ENCODE results near the gene CKAP4.

The CKAP4 gene

DNA sequence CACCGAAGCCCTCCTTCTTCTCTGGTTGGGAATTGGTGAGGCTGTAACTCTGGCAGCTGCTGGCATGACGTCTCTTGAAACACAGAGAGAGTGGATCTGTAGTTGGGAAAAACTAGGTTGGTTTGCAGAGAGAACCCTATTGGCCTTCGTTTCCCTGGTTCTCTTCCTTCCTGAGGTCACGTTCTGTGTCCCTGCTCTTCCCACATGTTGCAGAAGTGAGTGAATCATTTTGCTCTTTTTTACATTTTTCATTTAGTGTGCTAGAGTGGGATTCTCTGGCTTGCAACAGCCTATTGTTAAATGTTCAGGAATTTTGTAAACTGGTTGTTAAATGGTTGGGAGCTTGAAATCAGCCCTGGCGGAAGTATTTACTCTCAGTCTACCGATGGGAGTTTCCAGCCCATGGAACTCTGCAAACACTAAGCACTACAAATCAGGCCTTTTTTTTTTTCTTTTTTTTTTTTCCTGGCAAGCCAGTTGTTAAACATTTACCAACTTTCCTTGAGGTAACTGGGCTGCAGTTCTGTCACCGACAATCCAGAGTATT lies 26.8 kb upstream of the CKAP4 start:
- no peak for DNase-seq

GRCh38 chr12:106274012-106274411 lies 26.2 kb upstream of the CKAP4 start:
- no peak for DNase-seq

DNA sequence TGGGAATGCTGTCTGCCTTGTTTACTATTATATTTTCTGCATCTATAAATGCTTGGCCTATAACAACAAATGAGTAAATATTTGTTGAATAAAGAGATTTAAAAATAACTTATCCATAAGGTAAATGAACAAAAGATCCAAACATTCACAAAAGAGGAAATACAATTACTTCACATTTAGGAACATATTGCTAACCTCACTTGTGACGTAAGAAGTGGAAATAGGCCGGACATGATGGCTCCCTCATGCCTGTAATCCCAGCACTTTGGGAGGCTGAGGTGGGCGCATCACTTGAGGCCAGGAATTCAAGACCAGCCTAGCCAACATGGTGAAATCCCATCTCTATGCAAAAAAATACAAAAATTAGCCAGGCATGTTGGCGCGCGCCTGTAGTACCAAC lies 25.7 kb upstream of the CKAP4 start:
- no peak for DNase-seq

GRCh38 chr12:106271575-106272505 lies 24.0 kb upstream of the CKAP4 start:
- DNase-seq, result no peak

DNA sequence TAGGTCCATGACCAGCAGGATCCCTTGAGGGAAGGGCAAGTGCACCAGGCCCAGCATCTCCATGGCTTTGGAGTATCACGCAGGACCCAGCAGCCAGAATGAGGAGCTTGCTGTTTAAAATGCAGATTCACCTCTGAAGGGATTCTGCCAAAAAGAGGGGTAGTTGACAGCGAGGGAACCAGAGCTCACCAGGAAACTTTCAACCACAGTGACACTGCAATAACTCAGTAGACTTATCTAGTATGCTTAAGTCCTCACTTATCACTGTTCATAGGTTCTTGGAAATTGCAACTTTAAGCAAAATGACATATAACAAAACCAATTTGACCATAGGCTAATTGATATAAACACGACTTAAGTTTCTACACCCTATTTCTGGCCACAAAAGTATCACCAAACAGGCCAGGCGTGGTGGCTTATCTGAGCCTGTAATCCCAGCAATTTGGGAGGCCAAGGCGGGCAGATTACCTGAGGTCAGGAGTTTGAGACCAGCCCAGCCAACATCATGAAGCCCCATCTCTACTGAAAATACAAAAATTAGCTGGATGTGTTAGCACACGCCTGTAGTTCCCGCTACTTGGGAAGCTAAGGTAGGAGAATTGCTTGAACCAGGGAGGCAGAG lies 21.4 kb upstream of the CKAP4 start:
- no peak for DNase-seq

GRCh38 chr12:106267535-106267934 lies 19.7 kb upstream of the CKAP4 start:
- no peak for DNase-seq

- no peak for DNase-seq
These were observed 17.3 kb upstream of the CKAP4 start for GRCh38 chr12:106265116-106265515.

DNA sequence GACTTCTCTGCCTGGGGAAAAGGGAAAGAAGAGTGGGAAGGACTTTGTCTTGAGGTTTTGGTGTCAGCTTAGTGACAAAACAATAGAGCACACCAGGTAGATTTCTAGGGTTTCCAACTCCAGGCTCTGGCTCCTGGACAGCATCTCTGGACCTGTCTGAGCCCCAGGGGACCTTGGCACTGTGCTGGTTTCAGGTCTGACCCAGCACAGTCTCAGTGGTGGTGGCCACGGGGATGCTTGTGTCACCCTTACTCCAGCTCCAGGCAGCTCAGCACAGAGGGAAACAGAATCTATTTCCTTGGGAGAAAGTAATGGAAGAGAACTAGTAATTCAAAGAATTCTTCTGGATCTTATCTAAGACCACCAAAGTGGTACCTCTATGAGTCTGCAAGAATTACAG lies 11.1 kb upstream of the CKAP4 start:
- DNase-seq, result no peak

DNA sequence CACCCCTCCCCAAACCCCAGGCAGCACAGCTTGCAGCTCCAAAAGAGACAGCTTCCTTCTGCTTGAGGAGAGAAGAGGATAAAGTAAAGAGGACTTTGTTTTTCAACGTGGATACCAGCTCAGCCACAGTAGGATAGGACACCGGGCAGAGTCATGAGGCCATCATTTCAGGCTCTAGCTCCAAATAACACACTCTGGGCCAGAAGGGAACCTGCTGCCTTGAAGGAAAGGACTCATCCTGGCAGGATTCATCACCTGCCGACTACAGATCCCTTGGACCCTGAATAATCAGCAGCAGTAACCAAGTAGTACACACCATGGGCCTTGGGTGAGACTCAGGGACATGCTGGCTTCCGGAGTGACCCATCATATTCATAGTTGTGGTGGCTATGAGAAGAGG lies 10.4 kb upstream of the CKAP4 start:
- DNase-seq, result no peak

GRCh38 chr12:106256524-106256923 lies 8.7 kb upstream of the CKAP4 start:
- DNase-seq, result no peak

DNA sequence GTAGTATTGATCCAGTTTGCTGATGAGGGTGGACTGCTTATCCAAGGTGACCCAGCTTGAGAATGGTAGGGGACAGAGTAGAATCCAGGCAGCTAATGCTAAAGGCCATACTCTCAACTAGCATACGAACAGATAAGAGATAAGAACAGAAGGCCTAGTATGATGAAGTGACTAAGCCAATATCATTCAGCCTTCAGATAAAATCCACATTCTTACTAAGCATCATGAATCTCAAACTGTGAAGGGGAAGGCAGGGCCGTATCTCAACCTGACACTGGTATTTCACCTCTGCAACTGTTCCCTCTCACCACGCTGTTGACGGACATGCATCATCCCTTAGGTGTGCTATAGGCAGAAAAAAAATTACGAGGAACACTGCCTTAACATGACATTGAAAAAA lies 8.1 kb upstream of the CKAP4 start:
- DNase-seq, result no peak

DNA sequence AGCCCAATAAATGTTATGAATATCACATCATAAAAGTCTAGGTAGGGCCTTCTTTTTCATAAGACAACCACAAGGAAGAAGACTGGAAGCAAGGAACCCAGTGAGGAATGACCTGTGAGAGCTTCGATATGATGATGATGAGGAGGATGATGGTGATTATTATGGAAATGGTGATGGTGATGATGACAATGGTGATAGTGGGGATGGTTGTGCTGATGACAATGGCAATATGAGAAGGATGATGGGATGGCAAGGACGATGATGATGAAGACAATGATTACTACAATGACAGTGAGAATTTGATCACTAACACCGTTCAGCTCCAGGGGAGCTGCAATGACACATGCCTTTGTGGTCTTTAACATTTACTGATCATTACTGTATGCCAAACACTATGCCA lies 7.7 kb upstream of the CKAP4 start:
- DNase-seq, result no peak

DNA sequence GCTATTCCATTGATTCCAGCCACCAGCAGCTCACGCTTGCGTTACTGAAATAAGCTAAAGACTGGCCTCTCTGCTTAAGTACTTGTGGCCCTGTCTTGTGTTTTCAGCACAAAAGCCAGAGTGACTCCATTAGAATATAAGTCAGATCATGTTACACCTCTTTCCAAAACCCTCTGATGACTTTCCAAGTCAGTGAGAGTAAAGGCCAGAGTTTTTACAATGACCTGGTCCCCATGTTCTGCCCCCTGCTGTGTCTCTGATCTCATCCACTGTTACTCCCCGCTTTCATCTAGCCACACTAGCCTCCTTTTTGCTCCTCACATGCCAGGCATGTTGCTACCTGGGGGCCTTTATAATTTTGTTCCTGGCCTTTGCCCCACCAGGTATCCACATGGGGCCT lies 6.9 kb upstream of the CKAP4 start:
- DNase-seq, result no peak

DNA sequence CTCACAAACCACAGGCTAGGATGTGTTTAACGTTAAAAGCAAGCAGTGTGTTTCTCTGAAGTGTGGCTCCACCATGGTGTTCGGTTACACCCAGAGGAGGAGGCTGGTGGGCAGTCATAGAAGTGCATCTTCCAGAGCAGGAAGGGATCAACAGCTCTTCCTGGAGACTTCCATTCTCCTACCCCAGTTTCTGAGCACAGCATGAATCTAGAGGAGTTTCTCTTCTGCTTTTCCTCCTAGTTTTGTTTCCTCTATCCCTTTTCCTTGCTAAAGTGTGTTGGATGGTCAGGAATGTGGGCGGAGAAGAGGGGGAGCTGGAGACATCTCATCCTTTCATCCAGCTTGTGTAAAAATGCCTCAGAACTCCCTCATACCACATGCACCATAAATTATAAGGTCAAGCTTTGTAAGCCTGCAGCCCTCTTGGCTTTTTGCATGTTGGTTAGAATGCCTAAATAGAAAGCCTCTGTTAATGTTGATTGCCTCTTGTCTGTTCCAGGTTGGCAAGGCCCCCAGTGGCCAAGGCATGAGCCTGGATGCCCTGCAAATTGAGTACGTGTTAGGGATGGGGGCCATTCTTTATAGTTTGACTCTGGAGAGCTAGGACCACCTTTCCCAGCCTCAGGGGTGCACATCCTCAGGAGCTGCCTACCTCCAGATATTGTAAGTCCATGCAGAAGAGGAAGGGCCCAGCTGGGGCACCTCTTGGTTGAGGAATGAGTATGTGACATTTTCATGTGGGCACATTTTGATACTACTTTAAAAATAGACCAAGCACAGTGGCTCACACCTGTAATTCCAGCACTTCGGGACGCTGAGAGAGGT lies 4.0 kb upstream of the CKAP4 start:
- DNase-seq, result no peak

- DNase-seq, result no peak
These were observed 1.8 kb upstream of the CKAP4 start for GRCh38 chr12:106249411-106250135.

DNA sequence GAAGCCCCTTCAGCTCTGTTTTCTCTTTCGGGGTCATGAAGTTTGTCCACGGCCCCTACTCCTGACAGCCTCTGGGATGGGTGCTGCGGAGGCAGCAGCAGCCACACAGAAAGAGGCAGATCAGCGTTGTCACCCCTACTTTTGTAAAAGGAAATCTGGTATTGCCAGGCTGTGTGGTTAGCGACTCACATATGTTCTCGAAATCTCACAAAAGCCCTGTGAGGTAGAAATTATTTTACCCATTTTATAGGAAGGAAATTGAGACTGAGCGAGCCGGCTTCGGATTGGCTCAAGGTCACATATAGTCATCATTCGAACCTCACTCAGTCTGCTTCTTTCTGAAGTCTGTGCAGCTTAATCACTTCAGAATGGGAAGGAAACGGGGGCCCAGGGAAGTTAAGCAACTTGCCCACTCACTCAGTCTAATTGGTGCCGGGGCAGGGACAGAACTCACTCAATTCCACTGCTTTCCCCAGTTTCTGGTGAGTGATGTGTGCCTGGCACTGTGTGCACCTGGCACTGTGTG lies 1.1 kb upstream of the CKAP4 start:
- peak; percentile 51 for DNase-seq

GRCh38 chr12:106248312-106248845 lies 559 bp upstream of the CKAP4 start:
- peak; percentile 43 for DNase-seq

GRCh38 chr12:106246891-106247673 lies 738 bp downstream of the CKAP4 start:
- DNase-seq, result peak; percentile 62

DNA sequence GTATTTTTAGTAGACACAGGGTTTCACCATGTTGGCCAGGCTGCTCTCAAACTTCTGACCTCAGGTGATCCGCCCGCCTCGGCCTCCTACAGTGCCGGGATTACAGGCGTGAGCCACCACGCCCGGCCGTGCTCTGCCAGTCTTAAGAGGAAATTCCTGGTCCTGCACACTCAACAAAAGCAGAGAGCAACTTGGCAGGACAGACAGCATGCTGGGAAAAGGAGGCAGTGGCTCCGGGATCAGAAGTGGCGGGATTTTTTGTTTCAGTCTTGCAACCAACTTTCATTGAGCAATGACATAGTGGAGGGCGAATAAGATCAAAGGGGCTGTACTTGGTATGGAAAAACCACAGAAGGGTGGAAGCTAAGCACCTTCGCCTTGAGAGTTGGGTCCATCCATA lies 2.1 kb downstream of the CKAP4 start:
- no peak for DNase-seq

DNA sequence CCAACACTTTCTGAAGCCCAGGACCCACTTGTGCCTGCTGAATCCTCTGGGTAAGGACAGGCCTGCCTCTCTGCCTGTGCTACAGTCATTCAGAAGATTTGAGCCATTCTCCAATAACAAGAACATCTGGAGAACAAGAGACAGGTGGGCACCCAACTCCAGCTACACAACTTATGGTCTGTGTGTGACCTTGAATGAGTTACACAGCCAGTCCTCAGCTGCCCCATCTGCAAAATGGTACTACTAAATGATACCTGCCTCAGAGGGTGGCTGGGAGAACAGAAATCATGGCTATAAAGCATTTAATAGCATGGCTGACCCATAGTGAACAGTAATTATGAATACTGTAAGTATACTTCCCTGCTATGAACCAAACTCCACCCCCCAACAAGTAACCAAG lies 4.2 kb downstream of the CKAP4 start:
- no peak for DNase-seq

GRCh38 chr12:106240821-106241220 lies 7.0 kb downstream of the CKAP4 start:
- DNase-seq, result no peak
